K562 (cell line): Measurements from ENCODE around the gene EFHB. TPM values are rescaled to one million over a fixed set of nuclear protein-coding genes. Genes with fewer than 3 reads are reported as not detected.
A peak's percentile ranks its signal among the peaks of the same experiment; 100 is the strongest.

Source experiments
- CREB3 ChIP-seq: fragments of 450-650 bp; conservative IDR thresholded peaks from 2 replicates; pipeline ENCODE4 v1.6.1; 2016; ENCODE audit warnings: missing genetic modification characterization, low read depth, mild to moderate bottlenecking, missing compliant biosample characterization, moderate library complexity
- ELF4 ChIP-seq: fragments of 450-650 bp; formaldehyde crosslinking; IDR thresholded peaks from 2 replicates; pipeline ENCODE4 v1.4.0; 2022; ENCODE audit warnings: missing genetic modification characterization
- FOXJ2 ChIP-seq: fragments of 200-800 bp; sonication (Bioruptor generic); IDR thresholded peaks from 2 replicates; pipeline ENCODE4 v1.6.1; 2016; ENCODE audit warnings: missing genetic modification characterization, missing compliant biosample characterization
- KLF6 ChIP-seq: fragments of 250-450 bp; sonication (Bioruptor Pico); IDR thresholded peaks from 2 replicates; pipeline ENCODE4 v1.4.0; 2020; ENCODE audit warnings: mild to moderate bottlenecking, moderate library complexity, borderline replicate concordance
- MAFG ChIP-seq: fragments of 450-650 bp; conservative IDR thresholded peaks from 2 replicates; pipeline ENCODE4 v1.6.1; 2016; ENCODE audit warnings: missing genetic modification characterization, missing compliant biosample characterization
- MAFK ChIP-seq: IDR thresholded peaks from 2 replicates; pipeline ENCODE4 v1.6.1; 2011; ENCODE audit warnings: low read length, improper control_type of control experiment
- MECOM ChIP-seq: fragments of 250-450 bp; sonication (Bioruptor Pico); IDR thresholded peaks from 2 replicates; pipeline ENCODE4 v1.8.0; 2022; ENCODE audit warnings: inconsistent platforms
- MEIS2 ChIP-seq: fragments of 450-650 bp; IDR thresholded peaks from 2 replicates; pipeline ENCODE4 v1.6.1; 2014; ENCODE audit warnings: mild to moderate bottlenecking; ENCODE audit not compliant: partially characterized antibody
- MTA1 ChIP-seq: fragments of 450-650 bp; IDR thresholded peaks from 2 replicates; pipeline ENCODE4 v1.6.1; 2017; ENCODE audit warnings: borderline replicate concordance
- MTF1 ChIP-seq: fragments of 250-450 bp; sonication (Bioruptor Pico); IDR thresholded peaks from 2 replicates; pipeline ENCODE4 v1.9.0; 2021; ENCODE audit warnings: moderate library complexity, mild to moderate bottlenecking, inconsistent platforms, borderline replicate concordance
- NR4A1 ChIP-seq, 2 experiments: fragments of 250-450 bp in 1 of 2; fragments of 450-650 bp in 1 of 2; sonication (Bioruptor Pico) in 1 of 2; IDR thresholded peaks; 2 replicates each; pipeline versions ENCODE4 v1.4.0 to v1.6.1; 2016 to 2020; ENCODE audit warnings: mild to moderate bottlenecking in 2 of 2, missing compliant biosample characterization in 1 of 2, missing genetic modification characterization in 1 of 2, moderate library complexity in 1 of 2
- NRF1 ChIP-seq, 2 experiments: fragments of 450-650 bp; IDR thresholded peaks in 1 of 2; conservative IDR thresholded peaks in 1 of 2; 2 replicates each; pipeline ENCODE4 v1.6.1; 2014; ENCODE audit warnings: mild to moderate bottlenecking in 2 of 2
- PKNOX1 ChIP-seq: fragments of 450-650 bp; IDR thresholded peaks from 2 replicates; pipeline ENCODE4 v1.6.1; 2016
- SLC30A9 ChIP-seq: fragments of 250-450 bp; sonication (Bioruptor Pico); IDR thresholded peaks from 2 replicates; pipeline ENCODE4 v1.8.0; 2022; ENCODE audit warnings: mild to moderate bottlenecking, moderate library complexity
- ZBTB2 ChIP-seq: fragments of 450-650 bp; IDR thresholded peaks from 2 replicates; pipeline ENCODE4 v1.6.1; 2016; ENCODE audit warnings: antibody characterized with exemption
- ZBTB7A ChIP-seq: IDR thresholded peaks from 2 replicates; pipeline ENCODE4 v1.6.1; 2011; ENCODE audit warnings: low read depth, mild to moderate bottlenecking, low read length, moderate library complexity, borderline replicate concordance; ENCODE audit not compliant: control insufficient read depth
- ZBTB8A ChIP-seq: fragments of 450-650 bp; IDR thresholded peaks from 2 replicates; pipeline ENCODE4 v1.6.1; 2018; ENCODE audit warnings: mild to moderate bottlenecking, moderate library complexity; ENCODE audit not compliant: partially characterized antibody
- ZNF311 ChIP-seq: fragments of 250-450 bp; sonication (Bioruptor Pico); IDR thresholded peaks from 2 replicates; pipeline ENCODE4 v1.4.0; 2020; ENCODE audit warnings: mild to moderate bottlenecking, moderate library complexity
- ZNF668 ChIP-seq: fragments of 250-450 bp; sonication (Bioruptor Pico); IDR thresholded peaks from 2 replicates; pipeline ENCODE4 v1.8.0; 2022; ENCODE audit warnings: mild to moderate bottlenecking, inconsistent platforms
- polyA plus RNA-seq, 8 experiments: library from polyadenylated mRNA; depleted of rRNA in 4 of 8; stranded (reverse) in 5 of 8; unstranded in 3 of 8; fragments of >200 nt; fragmentation: Nextera tagmentation in 2 of 8; fragmentation: Illumina TruSeq in 1 of 8; extraction: Ambion mirVana in 2 of 8; extraction: Trizol in 1 of 8; gene quantifications; 2 replicates each; pipeline versions ENCODE4 v1.2.1 to v1.2.3, GENCODE V29; 2011 to 2014; ENCODE audit warnings: inconsistent platforms in 1 of 8, missing spikeins in 1 of 8
- total RNA-seq, 7 experiments: library from RNA; depleted of rRNA in 6 of 7; stranded (reverse); fragments of >200 nt in 6 of 7; fragmentation: Illumina TruSeq in 2 of 7; extraction: Trizol in 2 of 7; gene quantifications; 2 replicates each; pipeline versions ENCODE4 v1.2.1 to v1.2.3, GENCODE V29; 2011 to 2021; ENCODE audit warnings: low replicate concordance in 1 of 7

Gene EFHB
- total and polyA plus RNA-seq, 9 of the 15 experiments (the other 6 are each of a cell fraction or from before 2014, with no cell fraction given): 1.5 to 4.0 (median 1.8) TPM

GRCh38 chr3:19931767-19932188 is 2.2 kb downstream of the EFHB start (continued):
- 0 out of 2 replicates have a peak, but pooled peaks have one; percentile 1 for TF ChIP-seq ZNF668 (CRISPR knock-in tag)
- peak; percentile 74 for TF ChIP-seq PKNOX1
- TF ChIP-seq MEIS2: peak; percentile 78
- no peak for TF ChIP-seq ZNF311
- TF ChIP-seq FOXJ2 (tag): peak; percentile 78
- no peak for TF ChIP-seq SLC30A9 (CRISPR knock-in tag)
- TF ChIP-seq ELF4 (CRISPR knock-in tag): 0 out of 2 replicates have a peak, but pooled peaks have one; percentile 61
- no peak for TF ChIP-seq MTF1 (CRISPR knock-in tag)
- no peak for TF ChIP-seq NRF1 (conservative IDR thresholded peaks at IDR 0.05 in 1 of 2, IDR thresholded peaks at IDR 0.05 in 1 of 2)
- peak; percentile 49; the same call in 1 of the 2 replicates for TF ChIP-seq MECOM (CRISPR knock-in tag)
- TF ChIP-seq MAFK: peak; percentile 90
- no peak for TF ChIP-seq ZBTB7A
- peak; percentile 55; the same call in 1 of the 2 replicates for TF ChIP-seq CREB3
- TF ChIP-seq MAFG: peak; percentile 99
- peak; percentile 35; the same call in 1 of the 2 replicates for TF ChIP-seq KLF6 (CRISPR knock-in tag)
- peak; percentile 66; the same call in 1 of the 2 replicates for TF ChIP-seq ZBTB2
- peak; percentile 86 for TF ChIP-seq MTA1
- peak; percentile 13 for TF ChIP-seq ZBTB8A
- TF ChIP-seq NR4A1 (CRISPR knock-in tag; IDR thresholded peaks at IDR 0.05): no peak
- TF ChIP-seq NR4A1 (tag; IDR thresholded peaks at IDR 0.05): peak; percentile 69; the same call in 1 of the 2 replicates
